ENCODE results near the gene IFRD2. TPM values are rescaled to one million over a fixed set of nuclear protein-coding genes. Genes with fewer than 3 reads are reported as not detected.

Gene IFRD2
- total RNA-seq, 1 experiment from 2014 or later = 111 TPM

GRCh38 chr3:50274371-50275104, 17.7 kb downstream of the IFRD2 start:
- Histone ChIP-seq H3K9me3 (ENCODE audit: control insufficient read depth, insufficient read depth, low read depth, low read length) (no peaks in the 10 kb centered on the region), H3K27ac (ENCODE audit: low read length) (no peak overlapping the region), H3K4me3 (ENCODE audit: low read depth in 2 of 2, low read length in 2 of 2) (no peak overlapping the region), H3K27me3 (ENCODE audit: control insufficient read depth, insufficient read depth, low read length) (no peaks in the 10 kb centered on the region), H3K36me3 (ENCODE audit: control insufficient read depth, insufficient read depth, low read length) (no peaks in the 10 kb centered on the region), H3K4me1 (ENCODE audit: control insufficient read depth, insufficient read depth, low read length) (peaks cover 7% of the 10 kb centered on the region; the same call in 1 of the 2 replicates)
- no peak for TF ChIP-seq REST (IDR thresholded peaks at IDR 0.05; ENCODE audit: insufficient read depth in 1 of 2, low read depth in 2 of 2, low read length in 1 of 2)
- peak; percentile 91 for TF ChIP-seq CTCF (IDR thresholded peaks at IDR 0.05)
- CTCF ChIA-PET = interaction anchor here (0.6 to 1.4 kb wide), 4 partner anchors 34 to 138 kb away, joined by 3 to 6 read pairs (median 4); no protein-coding TSS in a partner anchor
- DNase-seq (ENCODE audit: low read depth, low spot score) = peak; percentile 36
- in situ Hi-C loops (cut with HindIII; ENCODE audit: low pct_unique_long_range_greater_than_20kb, low sequenced_read_pairs) = no loop called here
- intact Hi-C loops (cut with micrococcal nuclease; ENCODE audit: unreplicated experiment) = no loop called here
- no TSS peak for BruUV-seq (replicated peaks)
- POLR2A ChIA-PET = no interaction called here
- ATAC-seq = peak; percentile 75

- BruUV-seq (replicated peaks) = no TSS peak
- DNase-seq (ENCODE audit: low read depth, low spot score) (no peak), ATAC-seq (no peak)
- H3K4me1 ChIP-seq (ENCODE audit: control insufficient read depth, insufficient read depth, low read length) = peaks cover 8% of the 10 kb centered on the region
- H3K27ac ChIP-seq (ENCODE audit: low read length) = no peak overlapping the region
- intact Hi-C loops (cut with micrococcal nuclease; ENCODE audit: unreplicated experiment) (loop anchor here (2.0 kb wide), 1 partner anchor 47 kb away; no protein-coding TSS in a partner anchor), in situ Hi-C loops (cut with HindIII; ENCODE audit: low pct_unique_long_range_greater_than_20kb, low sequenced_read_pairs) (no loop called here)
- H3K9me3 ChIP-seq (ENCODE audit: control insufficient read depth, insufficient read depth, low read depth, low read length) = no peaks in the 10 kb centered on the region
- H3K36me3 ChIP-seq (ENCODE audit: control insufficient read depth, insufficient read depth, low read length) = no peaks in the 10 kb centered on the region
- H3K27me3 ChIP-seq (ENCODE audit: control insufficient read depth, insufficient read depth, low read length) = no peaks in the 10 kb centered on the region
- no peak overlapping the region for H3K4me3 ChIP-seq (ENCODE audit: low read depth in 2 of 2, low read length in 2 of 2)
- TF ChIP-seq CTCF (IDR thresholded peaks at IDR 0.05) (no peak), TCF7L2 (IDR thresholded peaks at IDR 0.05; ENCODE audit: low read depth, low read length) (no peak), SIN3A (IDR thresholded peaks at IDR 0.05; ENCODE audit: borderline replicate concordance, insufficient read depth, low read depth, low read length) (no peak), POLR2AphosphoS5 (IDR thresholded peaks at IDR 0.05; ENCODE audit: low read depth, low read length) (no peak), REST (IDR thresholded peaks at IDR 0.05; ENCODE audit: insufficient read depth in 1 of 2, low read depth in 2 of 2, low read length in 1 of 2) (no peak)
- ChIA-PET CTCF (interaction anchor here (1.4 kb wide), 1 partner anchor 48 kb away, joined by 3 read pairs; no protein-coding TSS in a partner anchor), POLR2A (no interaction called here)
Observed at GRCh38 chr3:50273689-50274065, 18.6 kb downstream of the IFRD2 start.

All from Panc1 (cell line).